ENCODE measurements around the gene DNAH1.

DNAH1 gene

GRCh38 chr3:52361454-52361853, 45.3 kb downstream of the DNAH1 start:
- no peak for DNase-seq

- DNase-seq, result no peak
Measured at GRCh38 chr3:52361898-52362297, 45.8 kb downstream of the DNAH1 start.

- DNase-seq, result no peak
Measured at GRCh38 chr3:52364322-52365035, 48.4 kb downstream of the DNAH1 start.

DNA sequence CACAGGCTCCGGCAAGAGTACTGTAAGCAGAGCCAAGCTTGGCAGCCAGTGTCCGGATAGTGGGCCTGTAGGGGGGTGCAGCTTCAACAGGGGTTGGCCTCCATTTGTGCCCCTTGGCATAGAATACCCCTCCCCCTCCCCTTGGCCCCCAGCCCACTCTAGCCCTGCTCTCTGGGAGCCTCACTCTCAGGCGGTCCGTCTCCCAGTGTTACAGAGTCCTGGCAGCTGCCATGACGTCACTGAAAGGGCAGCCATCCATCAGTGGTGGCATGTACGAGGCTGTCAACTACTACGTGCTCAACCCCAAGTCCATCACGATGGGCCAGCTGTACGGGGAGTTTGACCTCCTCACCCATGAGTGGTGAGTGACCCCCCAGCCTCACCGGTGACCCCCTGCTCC, 50.4 kb downstream of the DNAH1 start:
- DNase-seq, result no peak

GRCh38 chr3:52367891-52368880, 52.1 kb downstream of the DNAH1 start:
- no peak for DNase-seq

- no peak for DNase-seq
Measured at GRCh38 chr3:52370531-52370930, 54.4 kb downstream of the DNAH1 start.

DNA sequence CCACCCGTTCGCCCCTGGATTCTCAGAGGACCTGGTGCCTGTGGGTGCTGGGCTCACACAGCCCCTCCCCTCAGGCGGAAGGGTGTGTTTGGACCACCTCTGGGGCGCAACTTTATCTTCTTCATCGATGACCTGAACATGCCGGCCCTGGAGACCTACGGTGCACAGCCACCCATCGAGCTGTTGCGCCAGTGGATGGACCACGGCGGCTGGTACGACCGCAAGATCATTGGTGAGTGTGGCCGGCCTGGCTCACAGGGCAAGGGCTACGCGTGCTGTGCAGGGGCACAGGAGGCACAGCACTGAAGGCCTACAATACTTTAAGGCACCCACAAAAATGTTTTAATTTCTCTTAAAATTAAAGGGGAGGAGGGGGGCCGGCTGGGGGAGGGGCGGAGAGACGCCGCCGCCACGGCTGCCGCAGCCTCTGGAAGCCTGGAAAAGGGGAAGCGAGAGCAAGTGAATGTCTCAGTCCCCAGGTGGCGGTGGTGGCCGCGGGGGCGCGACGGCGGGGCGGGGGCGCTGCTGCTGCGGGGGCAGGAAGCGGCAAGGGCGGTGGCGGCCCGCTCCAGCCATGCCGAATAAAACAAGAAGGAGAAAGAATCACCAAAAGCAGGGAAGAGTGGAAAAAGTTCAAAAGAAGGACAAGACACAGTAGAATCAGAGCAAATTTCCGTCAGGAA, 56.8 kb downstream of the DNAH1 start:
- peak; percentile 20 for DNase-seq

GRCh38 chr3:52373676-52374075, 57.6 kb downstream of the DNAH1 start:
- DNase-seq, result no peak

- no peak for DNase-seq
Measured at GRCh38 chr3:52374173-52374572, 58.1 kb downstream of the DNAH1 start.

DNA sequence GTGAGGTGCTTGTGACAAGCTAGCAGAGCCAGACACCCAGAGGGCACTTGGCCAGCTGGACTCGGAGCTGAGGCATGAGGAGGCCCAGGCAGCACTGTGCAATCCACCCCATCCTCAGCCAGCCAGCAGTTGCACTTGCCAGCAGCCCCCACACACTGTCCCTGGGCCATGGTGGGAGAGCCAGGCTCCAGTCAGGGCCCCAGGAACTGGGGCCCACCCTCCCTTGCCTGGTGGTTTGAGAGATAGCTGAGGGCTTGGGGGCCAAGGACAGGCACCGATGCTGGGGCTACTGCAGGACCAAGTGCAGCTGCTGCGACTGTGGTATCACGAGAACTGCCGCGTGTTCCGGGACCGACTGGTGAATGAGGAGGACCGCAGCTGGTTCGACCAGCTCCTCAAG, 63.5 kb downstream of the DNAH1 start:
- DNase-seq, result no peak

DNA sequence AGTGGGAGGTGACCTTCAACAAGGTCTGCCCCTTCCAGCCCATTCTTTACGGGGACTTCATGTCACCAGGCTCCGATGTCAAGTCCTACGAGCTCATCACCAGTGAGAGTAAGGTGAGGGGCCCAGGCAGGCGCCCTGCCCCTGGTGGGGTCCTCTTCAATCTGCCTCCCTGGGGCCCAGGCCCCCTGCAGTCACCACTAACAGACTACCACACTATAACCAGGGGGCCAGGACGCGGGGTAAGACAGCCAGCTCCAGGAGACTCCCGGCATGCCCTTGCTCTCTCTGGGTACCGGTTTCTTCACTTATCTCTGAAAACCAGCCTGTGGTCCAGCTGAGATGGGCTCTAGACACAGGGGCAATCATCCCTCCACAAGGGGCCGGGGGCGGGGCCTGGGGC, 63.9 kb downstream of the DNAH1 start:
- no peak for DNase-seq

GRCh38 chr3:52381623-52382022, 65.5 kb downstream of the DNAH1 start:
- DNase-seq, result no peak

GRCh38 chr3:52383446-52383845, 67.3 kb downstream of the DNAH1 start:
- no peak for DNase-seq

- DNase-seq, result no peak
Measured at GRCh38 chr3:52384019-52384761, 68.1 kb downstream of the DNAH1 start.

GRCh38 chr3:52385157-52385556, 69.0 kb downstream of the DNAH1 start:
- no peak for DNase-seq

GRCh38 chr3:52387481-52387880, 71.4 kb downstream of the DNAH1 start:
- no peak for DNase-seq

DNA sequence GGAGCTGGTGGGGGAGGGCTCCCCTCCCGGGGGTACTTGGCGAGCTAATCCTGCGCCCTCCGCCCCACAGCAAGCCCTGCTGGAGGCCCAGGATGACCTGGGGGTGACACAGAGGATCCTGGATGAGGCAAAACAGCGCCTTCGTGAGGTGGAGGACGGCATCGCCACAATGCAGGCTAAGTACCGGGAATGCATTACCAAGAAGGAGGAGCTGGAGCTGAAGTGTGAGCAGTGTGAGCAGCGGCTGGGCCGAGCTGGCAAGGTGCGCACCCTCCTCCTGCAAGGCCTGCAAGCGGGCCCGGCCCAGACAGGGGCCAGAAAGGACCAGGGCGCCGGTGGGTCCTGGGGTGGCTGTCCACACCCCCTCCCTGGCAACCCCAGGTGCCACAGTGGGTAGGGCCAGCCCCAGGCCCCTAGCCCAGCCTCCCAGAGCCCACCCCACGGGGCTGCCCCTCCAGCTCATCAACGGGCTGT, 72.3 kb downstream of the DNAH1 start:
- DNase-seq, result no peak

DNA sequence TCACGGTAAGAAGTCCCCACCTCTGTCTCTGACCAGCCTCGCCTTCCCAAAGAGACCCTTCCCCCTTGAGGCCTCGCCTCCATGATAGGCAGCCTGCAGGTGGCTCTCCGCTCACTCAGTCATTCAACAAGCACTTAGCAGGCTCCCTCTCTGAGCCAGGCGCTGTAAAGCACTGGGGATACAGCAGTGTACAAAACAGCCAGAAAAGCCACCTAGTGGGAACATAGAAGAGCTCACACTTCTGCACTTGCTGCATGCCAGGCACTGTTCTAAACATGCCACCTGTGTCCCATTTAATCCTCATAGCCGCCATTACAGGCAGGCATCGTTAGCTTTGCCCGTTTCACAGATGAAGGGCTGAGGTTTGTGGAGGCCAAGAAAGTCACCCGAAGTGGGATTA, 72.8 kb downstream of the DNAH1 start:
- DNase-seq, result no peak

- no peak for DNase-seq
Measured at GRCh38 chr3:52391096-52391495, 75.0 kb downstream of the DNAH1 start.

DNA sequence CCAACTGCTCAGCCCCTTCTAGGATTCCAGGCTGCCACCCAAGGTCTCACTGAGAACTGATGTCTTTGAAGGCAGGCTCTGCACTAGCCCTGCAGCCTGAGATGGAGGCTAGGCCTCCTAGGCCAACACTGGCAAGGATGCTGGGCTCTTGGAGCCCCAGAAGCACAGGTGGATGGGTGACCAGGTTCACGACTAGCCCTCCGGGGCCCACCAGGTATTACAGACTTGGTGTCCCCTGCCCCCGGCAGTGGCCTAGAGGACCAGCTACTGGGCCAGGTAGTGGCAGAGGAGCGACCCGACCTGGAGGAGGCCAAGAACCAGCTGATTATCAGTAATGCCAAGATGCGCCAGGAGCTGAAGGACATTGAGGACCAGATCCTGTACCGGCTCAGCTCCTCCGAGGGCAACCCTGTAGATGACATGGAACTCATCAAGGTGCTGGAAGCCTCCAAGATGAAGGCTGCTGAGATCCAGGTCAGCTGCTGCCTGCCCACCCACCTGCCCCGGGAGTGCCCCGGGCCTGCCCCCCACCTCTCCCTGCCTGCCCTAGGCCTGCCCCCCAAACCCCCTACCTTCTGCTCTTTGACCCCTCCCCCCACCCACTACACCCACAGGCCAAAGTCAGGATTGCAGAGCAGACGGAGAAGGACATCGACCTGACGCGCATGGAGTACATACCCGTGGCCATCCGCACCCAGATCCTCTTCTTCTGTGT, 76.3 kb downstream of the DNAH1 start:
- no peak for DNase-seq

DNA sequence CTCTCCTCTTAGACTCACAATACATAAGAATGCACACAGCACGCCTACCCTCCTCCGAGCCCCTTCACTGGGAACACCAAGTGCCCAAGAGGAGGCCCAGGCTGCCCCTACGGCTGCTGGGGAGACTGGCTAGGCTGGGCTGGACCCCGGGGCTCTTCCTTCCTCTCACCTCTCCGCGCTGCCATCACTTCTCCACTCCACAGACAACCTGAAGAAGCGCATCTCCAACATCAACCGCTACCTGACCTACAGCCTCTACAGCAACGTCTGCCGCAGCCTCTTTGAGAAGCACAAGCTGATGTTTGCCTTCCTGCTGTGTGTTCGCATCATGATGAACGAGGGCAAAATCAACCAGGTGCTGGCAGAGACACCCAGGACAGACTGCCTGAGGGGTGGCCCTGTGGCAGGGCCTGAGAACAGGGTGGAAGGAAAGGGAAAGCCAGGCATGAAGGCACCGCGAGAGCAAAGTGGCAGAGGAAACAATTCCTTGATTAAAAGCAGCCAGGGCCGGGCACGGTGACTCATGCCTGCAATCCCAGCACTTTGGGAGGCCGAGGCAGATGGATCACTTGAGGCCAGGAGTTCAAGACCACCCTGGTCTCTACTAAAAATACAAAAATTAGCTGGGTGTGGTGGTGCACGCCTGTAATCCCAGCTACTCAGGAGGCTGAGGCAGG, 77.2 kb downstream of the DNAH1 start:
- DNase-seq, result no peak
